ENCODE results near the gene ATP10A. TPM values are rescaled to one million over a fixed set of nuclear protein-coding genes. Genes with fewer than 3 reads are reported as not detected.

ATP10A gene
- total RNA-seq, 4 donors from 2014 or later = 14.1 to 44.3 (median 23.1) TPM

GRCh38 chr15:25810631-25811091, 52.5 kb downstream of the ATP10A start:
- no peak for TF ChIP-seq CTCF (IDR thresholded peaks at IDR 0.05; ENCODE audit: low read depth)

- no peak for TF ChIP-seq CTCF (IDR thresholded peaks at IDR 0.05; ENCODE audit: low read depth)
These were observed 53.0 kb downstream of the ATP10A start for GRCh38 chr15:25810154-25810553.

- no peak for TF ChIP-seq CTCF (IDR thresholded peaks at IDR 0.05; ENCODE audit: low read depth)
These were observed 56.1 kb downstream of the ATP10A start for GRCh38 chr15:25807063-25807462.

GRCh38 chr15:25805031-25805430, 58.1 kb downstream of the ATP10A start:
- no peak for TF ChIP-seq CTCF (IDR thresholded peaks at IDR 0.05; ENCODE audit: low read depth)

GRCh38 chr15:25804451-25804850, 58.7 kb downstream of the ATP10A start:
- no peak for TF ChIP-seq CTCF (IDR thresholded peaks at IDR 0.05; ENCODE audit: low read depth)

- TF ChIP-seq CTCF (IDR thresholded peaks at IDR 0.05; ENCODE audit: low read depth) = no peak
These were observed 59.6 kb downstream of the ATP10A start for GRCh38 chr15:25803541-25803940.

- TF ChIP-seq CTCF (IDR thresholded peaks at IDR 0.05; ENCODE audit: low read depth) = no peak
These were observed 60.1 kb downstream of the ATP10A start for GRCh38 chr15:25803036-25803435.
